H1 (cell line): ENCODE results near the gene CLEC2B. TPM values are rescaled to one million over a fixed set of nuclear protein-coding genes. Genes with fewer than 3 reads are reported as not detected.

Source experiments
- CTCF ChIA-PET: fragments of 300-600 bp; sonication (Branson Sonifier 250); formaldehyde crosslinking; loops from one replicate; lab custom pipeline; 2021; ENCODE audit not compliant: partially characterized antibody; lab: Charles Lee
- POLR2A ChIA-PET: fragments of 300-600 bp; sonication (Branson Sonifier 250); formaldehyde crosslinking; loops from one replicate; lab custom pipeline; 2021; ENCODE audit warnings: inconsistent platforms; ENCODE audit not compliant: partially characterized antibody; lab: Charles Lee
- DNase-seq, 2 experiments: peaks; one replicate each; pipeline versions ENCODE4 v3.0.0 to v3.0.0-alpha.2; 2010 to 2022; ENCODE audit warnings: low spot score in 2 of 2, low read depth in 1 of 2, mixed read lengths in 1 of 2
- FAIRE-seq: peaks from 2 replicates; lab custom pipeline; 2011; peaks lifted over from hg19 to GRCh38; lab: Jason Lieb, UNC
- H2AFZ ChIP-seq: 2 replicates; pipeline ENCODE4 v1.8.1; 2012; ENCODE audit warnings: low read length, inconsistent platforms
- H2AK5ac ChIP-seq: 2 replicates; pipeline ENCODE4 v1.6.1; 2013; ENCODE audit warnings: low read depth, low read length
- H2BK120ac ChIP-seq: replicated peaks from 2 replicates; pipeline ENCODE3; 2013; ENCODE audit warnings: low read depth, low read length, inconsistent platforms
- H2BK12ac ChIP-seq: 2 replicates; pipeline ENCODE4 v1.6.1; 2013; ENCODE audit warnings: low read depth, low read length
- H2BK15ac ChIP-seq: 2 replicates; pipeline ENCODE4 v1.6.1; 2013; ENCODE audit warnings: low read length
- H2BK20ac ChIP-seq: 2 replicates; pipeline ENCODE4 v1.6.1; 2013; ENCODE audit warnings: low read length
- H2BK5ac ChIP-seq: 2 replicates; pipeline ENCODE4 v1.6.1; 2013; ENCODE audit warnings: low read depth, low read length
- H3K14ac ChIP-seq: 2 replicates; pipeline ENCODE4 v1.6.1; 2013; ENCODE audit warnings: inconsistent platforms; ENCODE audit not compliant: insufficient read length
- H3K18ac ChIP-seq: 2 replicates; pipeline ENCODE4 v1.6.1; 2013; ENCODE audit warnings: low read length; ENCODE audit errors: extremely low read depth
- H3K23ac ChIP-seq: 2 replicates; pipeline ENCODE4 v1.6.1; 2013; ENCODE audit warnings: inconsistent platforms; ENCODE audit not compliant: insufficient read length
- H3K23me2 ChIP-seq: 2 replicates; pipeline ENCODE4 v1.6.1; 2013; ENCODE audit warnings: low read depth, low read length
- H3K27ac ChIP-seq: 2 replicates; pipeline ENCODE4 v1.6.1; 2011; ENCODE audit warnings: low read depth, low read length, inconsistent platforms
- H3K27me3 ChIP-seq, 4 experiments: replicated peaks in 1 of 4; 1 replicate in 1 of 4; 2 replicates in 3 of 4; pipeline versions ENCODE4 v1.6.1 to v1.8.1; 2011 to 2013; ENCODE audit warnings: low read length in 3 of 4, mild to moderate bottlenecking in 3 of 4, inconsistent platforms in 2 of 4, mixed read lengths in 2 of 4, moderate library complexity in 1 of 4; ENCODE audit not compliant: control insufficient read depth in 3 of 4, insufficient read depth in 3 of 4; ENCODE audit errors: extremely low read depth in 1 of 4
- H3K36me3 ChIP-seq, 4 experiments: 2 replicates each; pipeline versions ENCODE4 v1.6.1 to v1.8.1; 2011 to 2013; ENCODE audit warnings: mild to moderate bottlenecking in 4 of 4, low read length in 3 of 4, moderate library complexity in 2 of 4, control low read depth in 1 of 4, inconsistent platforms in 1 of 4; ENCODE audit not compliant: insufficient read depth in 4 of 4, control insufficient read depth in 2 of 4
- H3K4ac ChIP-seq: replicated peaks from 2 replicates; pipeline ENCODE3; 2013; ENCODE audit warnings: low read length, low read depth, mixed read lengths, inconsistent platforms; ENCODE audit not compliant: insufficient read length
- H3K4me1 ChIP-seq, 4 experiments: replicated peaks in 1 of 4; 1 replicate in 1 of 4; 2 replicates in 3 of 4; pipeline versions ENCODE4 v1.6.1 to v1.8.1; 2011 to 2013; ENCODE audit warnings: low read length in 3 of 4, inconsistent platforms in 2 of 4, mixed read lengths in 1 of 4; ENCODE audit not compliant: insufficient read depth in 4 of 4, control insufficient read depth in 3 of 4
- H3K4me2 ChIP-seq, 2 experiments: 2 replicates each; pipeline versions ENCODE4 v1.6.1 to v1.8.1; 2011 to 2013; ENCODE audit warnings: low read depth in 2 of 2, low read length in 2 of 2, control low read depth in 1 of 2, inconsistent platforms in 1 of 2, mild to moderate bottlenecking in 1 of 2; ENCODE audit not compliant: insufficient read depth in 1 of 2
- H3K4me3 ChIP-seq, 4 experiments: fragments of 200-600, 300-600 bp in 1 of 4; sonication (generic), shearing (Covaris generic), sonication (Bioruptor Twin) in 1 of 4; 2 replicates each; pipeline versions ENCODE4 v1.5.1 to v1.8.1; 2011 to 2016; ENCODE audit warnings: low read length in 4 of 4, low read depth in 3 of 4, control low read depth in 2 of 4, inconsistent platforms in 2 of 4, mild to moderate bottlenecking in 2 of 4, mixed read lengths in 1 of 4, moderate library complexity in 1 of 4; ENCODE audit not compliant: insufficient read depth in 2 of 4; ENCODE audit errors: extremely low read depth in 1 of 4
- H3K56ac ChIP-seq: replicated peaks from 2 replicates; pipeline ENCODE3; 2013; ENCODE audit warnings: low read depth, mild to moderate bottlenecking, mixed read lengths, low read length, inconsistent platforms; ENCODE audit not compliant: insufficient read length
- H3K79me1 ChIP-seq: 2 replicates; pipeline ENCODE4 v1.6.1; 2013; ENCODE audit warnings: low read depth, low read length, control low read depth
- H3K79me2 ChIP-seq, 2 experiments: 2 replicates each; pipeline versions ENCODE4 v1.6.1 to v1.8.1; 2012 to 2013; ENCODE audit warnings: low read length in 2 of 2, mild to moderate bottlenecking in 2 of 2, inconsistent platforms in 1 of 2; ENCODE audit not compliant: insufficient read depth in 2 of 2, control insufficient read depth in 1 of 2
- H3K9ac ChIP-seq, 4 experiments: replicated peaks in 1 of 4; 1 replicate in 1 of 4; 2 replicates in 3 of 4; pipeline versions ENCODE4 v1.6.1 to v1.8.1; 2011 to 2013; ENCODE audit warnings: low read depth in 3 of 4, low read length in 3 of 4, control low read depth in 2 of 4, mild to moderate bottlenecking in 2 of 4, moderate library complexity in 2 of 4, inconsistent platforms in 1 of 4; ENCODE audit errors: extremely low read depth in 1 of 4
- H3K9me3 ChIP-seq, 2 experiments: 2 replicates each; pipeline versions ENCODE4 v1.6.1 to v1.8.1; 2012 to 2013; ENCODE audit warnings: mild to moderate bottlenecking in 2 of 2, moderate library complexity in 2 of 2, control low read depth in 1 of 2, inconsistent platforms in 1 of 2, low read depth in 1 of 2, low read length in 1 of 2, mixed read lengths in 1 of 2; ENCODE audit not compliant: insufficient read depth in 2 of 2
- H4K20me1 ChIP-seq, 2 experiments: replicated peaks in 1 of 2; 2 replicates each; pipeline versions ENCODE3 to v1.8.1; 2011 to 2013; ENCODE audit warnings: inconsistent platforms in 2 of 2, low read length in 2 of 2, mild to moderate bottlenecking in 1 of 2; ENCODE audit not compliant: insufficient read depth in 2 of 2, control insufficient read depth in 1 of 2
- H4K5ac ChIP-seq: 2 replicates; pipeline ENCODE4 v1.6.1; 2013; ENCODE audit warnings: low read length, low read depth, mixed read lengths, inconsistent platforms; ENCODE audit not compliant: insufficient read length
- H4K8ac ChIP-seq: 2 replicates; pipeline ENCODE4 v1.8.0; 2013; ENCODE audit warnings: mild to moderate bottlenecking, moderate library complexity, low read length, inconsistent platforms; ENCODE audit not compliant: insufficient read depth; ENCODE audit errors: extremely low read depth
- H4K91ac ChIP-seq: replicated peaks from 2 replicates; pipeline ENCODE3; 2013; ENCODE audit warnings: low read length, mixed read lengths, inconsistent platforms; ENCODE audit not compliant: insufficient read length
- GABPA ChIP-seq: IDR thresholded peaks from 2 replicates; pipeline ENCODE4 v1.6.1; 2011; ENCODE audit warnings: mild to moderate bottlenecking, low read length, moderate library complexity, borderline replicate concordance; ENCODE audit not compliant: insufficient read depth
- WGBS, 2 experiments: shearing (Covaris generic) in 1 of 2; methylation state at CpG; one replicate each; pipeline versions ENCODE4 v1.1.6 to v1.1.7; 2013 to 2015; ENCODE audit warnings: low lambda C conversion rate in 2 of 2, mixed read lengths in 2 of 2, inconsistent platforms in 1 of 2, low coverage in 1 of 2, missing lambda C conversion rate in 1 of 2; ENCODE audit not compliant: insufficient replicate concordance in 2 of 2, insufficient coverage in 1 of 2, insufficient read length in 1 of 2; ENCODE audit errors: extremely low coverage in 1 of 2, missing lambda C conversion rate in 1 of 2; 5-methylcytosine and 5-hydroxymethylcytosine counted together
- polyA plus RNA-seq, 7 experiments: library from polyadenylated mRNA; depleted of rRNA in 3 of 7; stranded (reverse) in 5 of 7; unstranded in 2 of 7; fragments of >200 nt in 5 of 7; fragments of 200-250 nt in 2 of 7; gene quantifications; 1 replicate in 5 of 7; 2 replicates in 1 of 7; 4 replicates in 1 of 7; pipeline versions ENCODE4 v1.2.1 to v1.2.3, GENCODE V29; 2011 to 2013; ENCODE audit warnings: missing spikeins in 2 of 7, mixed read lengths in 2 of 7
- total RNA-seq: library from RNA; stranded (reverse); fragmentation: NEBNext Ultra II Directional; extraction: Animal tissue kit (Norgen Biotek cat#: 25700); gene quantifications from 2 replicates; pipeline ENCODE4 v1.2.1, GENCODE V29; 2021

Gene CLEC2B
- total and polyA plus RNA-seq, 2 of the 8 experiments (the other 6 are each of a cell fraction or from before 2014, with no cell fraction given) = not detected

- no peaks in the 10 kb centered on the region for H3K79me1 ChIP-seq
- ChIA-PET CTCF (interaction anchor here (1.0 to 1.5 kb wide), 4 partner anchors 8 to 130 kb away, joined by 3 to 6 read pairs (median 4); partner anchors contain the start of gene KLRF2), POLR2A (interaction anchor here (1.2 kb wide), 1 partner anchor 37 kb away, joined by 5 read pairs; no protein-coding TSS in a partner anchor)
- no peak overlapping the region for H3K27ac ChIP-seq
- H3K56ac ChIP-seq = no peak overlapping the region
- H3K36me3 ChIP-seq = no peaks in the 10 kb centered on the region
- H3K9ac ChIP-seq = no peak overlapping the region
- no peak overlapping the region for H4K8ac ChIP-seq
- no peak overlapping the region for H4K91ac ChIP-seq
- H3K4me2 ChIP-seq = no peak overlapping the region
- H3K4ac ChIP-seq = no peak overlapping the region
- H3K79me2 ChIP-seq = no peaks in the 10 kb centered on the region
- H3K27me3 ChIP-seq = no peaks in the 10 kb centered on the region
- DNase-seq (no peak), FAIRE-seq (no peak)
- no peak overlapping the region for H2AK5ac ChIP-seq
- H3K14ac ChIP-seq = no peak overlapping the region
- no peak overlapping the region for H2BK20ac ChIP-seq
- WGBS, 2 experiments = 78% methylated on average over 11 of the region's 11 CpGs; no CpG with 5 or more reads in 1 of the 2 experiments
- H4K5ac ChIP-seq = no peak overlapping the region
- H2BK12ac ChIP-seq = no peak overlapping the region
- peaks cover 0 to 6% (median 2%) of the 10 kb centered on the region in 4 experiments; a peak in 2 of 7 replicates for H3K4me1 ChIP-seq
- no peaks in the 10 kb centered on the region for H3K9me3 ChIP-seq
- no peak overlapping the region for H3K23ac ChIP-seq
- no peak overlapping the region for H2BK120ac ChIP-seq
- no peaks in the 10 kb centered on the region for H4K20me1 ChIP-seq
- H2BK5ac ChIP-seq = no peak overlapping the region
- no peak overlapping the region for H3K18ac ChIP-seq
- no peaks in the 10 kb centered on the region for H3K23me2 ChIP-seq
- H2BK15ac ChIP-seq = 0 out of 2 replicates have a peak overlapping the region, but pooled peaks have one; percentile 65
- 0 out of 2 replicates have a peak overlapping the region, but pooled peaks have one; percentile 17 for H2AFZ ChIP-seq
- H3K4me3 ChIP-seq = no peak overlapping the region
- no peak for TF ChIP-seq GABPA
Observed at GRCh38 chr12:9872742-9873141, 3.6 kb upstream of the CLEC2B start.
